Spinal cord (tissue), 10 donors: ENCODE data around the gene TTK. TPM values are rescaled to one million over a fixed set of nuclear protein-coding genes. Genes with fewer than 3 reads are reported as not detected.

Experiments used
- DNase-seq, 6 donors: peaks; one replicate each; pipeline versions ENCODE4 v3.0.0 to v3.0.0-alpha.2; 2013 to 2015; ENCODE audit warnings: low spot score in 6 of 6, low read depth in 4 of 6
- H3K27ac ChIP-seq: one replicate; pipeline ENCODE4 v1.5.1; 2013; ENCODE audit warnings: low read depth, low read length, control low read depth
- H3K27me3 ChIP-seq: one replicate; pipeline ENCODE4 v1.6.1; 2013; ENCODE audit warnings: low read length; ENCODE audit not compliant: control insufficient read depth, insufficient read depth
- H3K36me3 ChIP-seq: one replicate; pipeline ENCODE4 v1.6.1; 2013; ENCODE audit warnings: low read length; ENCODE audit not compliant: control insufficient read depth, insufficient read depth
- H3K4me1 ChIP-seq: one replicate; pipeline ENCODE4 v1.6.1; 2013; ENCODE audit warnings: low read length; ENCODE audit not compliant: control insufficient read depth, insufficient read depth
- H3K4me3 ChIP-seq: one replicate; pipeline ENCODE4 v1.5.1; 2013; ENCODE audit warnings: low read depth, low read length, control low read depth
- H3K9me3 ChIP-seq: one replicate; pipeline ENCODE4 v1.6.1; 2013; ENCODE audit warnings: low read length; ENCODE audit not compliant: control insufficient read depth, insufficient read depth
- WGBS: methylation state at CpG from one replicate; pipeline ENCODE4 v1.1.5; 2013; ENCODE audit warnings: missing lambda C conversion rate; ENCODE audit not compliant: insufficient coverage; 5-methylcytosine and 5-hydroxymethylcytosine counted together
- polyA plus RNA-seq, 2 donors: library from polyadenylated mRNA; unstranded; fragments of 120-200 nt; gene quantifications; one replicate each; pipeline ENCODE4 v1.2.1, GENCODE V29; 2013; ENCODE audit not compliant: insufficient read length in 2 of 2
- total RNA-seq, 2 donors: library from RNA; depleted of rRNA in 1 of 2; stranded (reverse); fragments of 120-200 nt in 1 of 2; fragments of >200 nt in 1 of 2; gene quantifications; one replicate each; pipeline versions ENCODE4 v1.2.3 to v1.2.4, GENCODE V29; 2013 to 2014
- donor health status: healthy.

The TTK gene
- total and polyA plus RNA-seq, 4 donors, result 7.8 to 14.0 (median 10.7) TPM

DNA sequence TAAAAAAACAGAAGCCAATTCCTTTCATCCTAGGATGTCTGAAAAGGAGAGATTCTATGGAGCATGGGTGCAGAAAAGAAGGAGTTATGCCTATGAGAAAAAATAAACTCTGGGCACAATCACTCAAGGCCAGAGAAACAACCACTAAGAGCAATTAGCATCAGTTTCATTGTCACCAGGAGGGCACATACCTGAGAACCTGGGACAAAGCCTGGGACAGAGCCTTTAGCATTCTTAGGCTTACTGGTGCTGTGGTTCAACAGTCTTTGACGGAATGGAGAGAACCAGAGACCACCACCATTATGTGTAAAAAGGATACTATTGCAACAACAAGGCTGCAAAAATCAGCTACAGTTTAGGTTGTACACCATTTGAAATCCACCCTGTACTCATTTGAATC is 72.6 kb downstream of the TTK start:
- Histone ChIP-seq H3K9me3 (peaks cover 2% of the 10 kb centered on the region), H3K4me1 (no peaks in the 10 kb centered on the region), H3K4me3 (no peak overlapping the region), H3K36me3 (no peaks in the 10 kb centered on the region), H3K27me3 (no peaks in the 10 kb centered on the region), H3K27ac (no peak overlapping the region)
- WGBS, result no CpG with 5 or more reads among the region's 1 CpG
- DNase-seq, result no peak

DNA sequence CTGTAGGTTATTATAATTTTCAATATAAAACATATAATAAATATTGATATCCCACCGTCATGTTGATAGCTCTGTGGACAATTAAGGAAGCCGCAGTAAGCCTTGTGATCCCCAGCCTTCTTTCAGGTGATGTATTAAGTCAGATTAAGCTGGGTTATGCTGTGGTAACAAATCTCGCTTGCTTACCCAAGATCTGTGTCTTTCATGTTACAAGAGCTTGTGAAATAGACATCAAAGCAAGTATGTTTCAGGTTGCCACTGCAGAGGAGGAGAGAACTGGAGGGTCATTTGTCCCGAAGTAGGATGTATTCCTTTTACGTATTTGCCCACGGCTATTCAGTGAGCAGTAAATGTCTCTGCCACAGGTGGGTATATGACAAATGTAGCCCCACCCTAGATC is 84.2 kb downstream of the TTK start:
- WGBS, result 96% methylated on average over 5 of the region's 6 CpGs
- H3K36me3 ChIP-seq, result no peaks in the 10 kb centered on the region
- no peaks in the 10 kb centered on the region for H3K9me3 ChIP-seq
- H3K4me1 ChIP-seq, result no peaks in the 10 kb centered on the region
- H3K27ac ChIP-seq, result no peak overlapping the region
- H3K27me3 ChIP-seq, result no peaks in the 10 kb centered on the region
- no peak for DNase-seq
- H3K4me3 ChIP-seq, result no peak overlapping the region

DNA sequence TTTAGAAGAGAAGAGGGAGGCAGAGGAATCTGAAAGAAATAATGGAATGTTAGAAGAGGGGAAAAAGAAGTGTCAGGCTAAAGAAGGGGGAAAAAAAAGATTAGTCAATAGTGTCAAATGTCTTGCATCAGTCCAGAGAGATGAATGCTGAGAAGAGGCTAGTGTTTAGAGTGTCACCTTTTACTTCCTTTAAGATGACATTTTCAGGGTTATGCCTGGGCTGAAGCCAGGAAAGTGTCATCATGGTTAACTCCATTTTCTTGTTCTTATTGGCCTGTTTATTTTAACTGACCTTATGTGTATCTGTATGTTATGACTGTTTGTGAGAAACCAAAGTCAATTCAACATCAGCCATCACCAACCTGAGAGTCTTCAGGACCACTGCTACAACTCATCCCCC is 87.1 kb downstream of the TTK start:
- H3K27ac ChIP-seq, result no peak overlapping the region
- no peaks in the 10 kb centered on the region for H3K4me1 ChIP-seq
- no peaks in the 10 kb centered on the region for H3K9me3 ChIP-seq
- H3K4me3 ChIP-seq, result no peak overlapping the region
- H3K27me3 ChIP-seq, result no peaks in the 10 kb centered on the region
- H3K36me3 ChIP-seq, result no peaks in the 10 kb centered on the region
- DNase-seq, result no peak

Other genes with a start within 250 kb of the TTK start
- gene ELOVL4, start 57.1 kb upstream of the TTK start, total RNA-seq, result 10 to 100 TPM; 11.0 to 78.2 TPM
- 10 to 100 TPM; 57.4 to 69.3 TPM for gene ELOVL4, start 57.1 kb upstream of the TTK start, polyA plus RNA-seq
- gene BCKDHB, start 102.0 kb downstream of the TTK start, total RNA-seq, result 10 to 100 TPM; 29.1 to 36.0 TPM
- gene BCKDHB, start 102.0 kb downstream of the TTK start, polyA plus RNA-seq, result 10 to 100 TPM; 22.9 to 28.6 TPM